ENCODE data around the gene UVRAG.

DNA sequence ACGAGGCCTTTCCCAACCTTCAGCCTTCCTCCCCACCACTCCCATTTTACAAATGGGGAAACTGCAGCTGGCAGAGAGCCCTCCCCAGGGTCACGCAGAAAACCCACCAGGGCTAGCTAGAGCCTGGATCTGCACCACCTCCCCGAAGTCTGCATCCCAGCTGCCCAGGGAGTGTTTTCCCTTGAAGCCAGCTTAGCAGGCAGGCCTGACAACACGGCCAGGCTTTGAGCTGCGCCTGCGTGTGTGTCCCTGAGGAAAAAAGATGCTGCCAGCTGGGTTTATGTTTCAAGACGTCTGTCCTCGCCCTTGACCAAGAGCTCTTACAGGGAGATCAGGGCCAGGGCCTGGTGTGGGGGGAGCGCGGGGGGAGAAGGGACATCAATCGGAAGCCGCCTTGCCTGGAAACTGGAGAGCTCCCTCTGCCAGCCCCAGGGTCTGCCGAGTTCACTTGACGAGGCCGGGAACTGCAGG is 371.0 kb downstream of the UVRAG start:
- TF ChIP-seq, protein P1, sequence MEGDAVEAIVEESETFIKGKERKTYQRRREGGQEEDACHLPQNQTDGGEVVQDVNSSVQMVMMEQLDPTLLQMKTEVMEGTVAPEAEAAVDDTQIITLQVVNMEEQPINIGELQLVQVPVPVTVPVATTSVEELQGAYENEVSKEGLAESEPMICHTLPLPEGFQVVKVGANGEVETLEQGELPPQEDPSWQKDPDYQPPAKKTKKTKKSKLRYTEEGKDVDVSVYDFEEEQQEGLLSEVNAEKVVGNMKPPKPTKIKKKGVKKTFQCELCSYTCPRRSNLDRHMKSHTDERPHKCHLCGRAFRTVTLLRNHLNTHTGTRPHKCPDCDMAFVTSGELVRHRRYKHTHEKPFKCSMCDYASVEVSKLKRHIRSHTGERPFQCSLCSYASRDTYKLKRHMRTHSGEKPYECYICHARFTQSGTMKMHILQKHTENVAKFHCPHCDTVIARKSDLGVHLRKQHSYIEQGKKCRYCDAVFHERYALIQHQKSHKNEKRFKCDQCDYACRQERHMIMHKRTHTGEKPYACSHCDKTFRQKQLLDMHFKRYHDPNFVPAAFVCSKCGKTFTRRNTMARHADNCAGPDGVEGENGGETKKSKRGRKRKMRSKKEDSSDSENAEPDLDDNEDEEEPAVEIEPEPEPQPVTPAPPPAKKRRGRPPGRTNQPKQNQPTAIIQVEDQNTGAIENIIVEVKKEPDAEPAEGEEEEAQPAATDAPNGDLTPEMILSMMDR (IDR thresholded peaks at IDR 0.05; ENCODE audit: insufficient read depth, low read length, poor library complexity, severe bottlenecking): no peak
- no peak for TF ChIP-seq EZH2phosphoT487 (conservative IDR thresholded peaks at IDR 0.05; ENCODE audit: low read length)
